Non-pigmented ciliary epithelial cell (primary cell): Measurements from ENCODE around the gene RASSF10.

Experiments used
- DNase-seq: peaks from one replicate; pipeline ENCODE4 v3.0.0-alpha.2; 2010; ENCODE audit warnings: low read depth

RASSF10 gene

DNA sequence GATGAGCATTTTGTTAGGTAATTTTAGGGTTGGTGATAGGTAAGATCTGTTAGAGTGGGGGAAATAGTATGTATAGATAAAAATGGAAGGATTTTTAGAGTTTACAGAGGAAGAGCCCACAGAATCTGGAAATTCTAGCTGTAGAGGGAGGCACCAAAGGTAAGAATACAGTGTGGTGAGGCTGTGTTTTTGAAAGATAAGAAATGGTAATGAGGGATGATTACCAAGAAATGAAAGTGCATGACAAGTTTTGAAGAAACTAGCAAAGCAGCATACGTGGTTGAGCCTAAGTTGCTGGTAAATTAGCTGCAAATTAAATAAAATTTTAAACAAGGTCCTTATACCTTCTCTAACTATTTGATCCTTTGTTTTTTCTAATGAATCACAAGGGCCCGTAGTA is 14.6 kb upstream of the RASSF10 start:
- DNase-seq: no peak

- no peak for DNase-seq
Observed at GRCh38 chr11:12995188-12995587, 13.9 kb upstream of the RASSF10 start.

DNA sequence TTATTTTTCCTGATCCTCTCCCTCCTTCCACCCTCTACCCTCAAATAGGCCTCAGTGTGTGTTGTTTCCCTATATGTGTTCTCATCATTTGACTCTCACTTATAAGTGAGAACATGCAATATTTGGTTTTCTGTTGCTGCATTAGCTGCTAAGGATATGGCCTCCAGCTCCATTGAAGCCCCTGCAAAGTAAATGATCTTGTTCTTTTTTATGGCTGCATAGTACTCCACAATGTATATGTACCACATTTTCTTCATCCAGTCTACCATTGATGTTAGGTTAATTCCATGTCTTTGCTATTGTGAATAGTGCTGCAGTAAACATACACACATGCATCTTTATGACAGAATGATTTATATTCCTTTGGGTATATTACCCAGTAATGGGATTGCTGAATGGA is 13.3 kb upstream of the RASSF10 start:
- DNase-seq: no peak

- DNase-seq: no peak
Observed at GRCh38 chr11:12997168-12997567, 11.9 kb upstream of the RASSF10 start.

DNA sequence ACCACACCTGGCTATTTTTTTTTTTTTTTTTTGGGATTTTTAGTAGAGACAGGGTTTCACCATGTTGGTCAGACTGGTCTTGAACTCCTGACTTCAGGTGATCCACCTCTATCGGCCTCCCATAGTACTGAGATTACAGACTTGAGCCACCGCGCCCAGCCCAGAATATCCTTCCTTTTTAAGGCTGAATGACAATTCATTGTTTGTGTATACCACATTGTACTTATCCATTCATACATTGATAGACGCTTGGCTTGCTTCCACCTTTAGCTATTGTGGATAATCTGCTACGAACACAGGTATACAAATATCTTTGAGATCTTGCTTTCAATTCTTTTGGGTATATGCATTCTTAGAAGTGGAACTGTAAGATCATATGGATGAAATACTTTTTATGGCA is 10.8 kb upstream of the RASSF10 start:
- no peak for DNase-seq

GRCh38 chr11:12999597-12999996 is 9.5 kb upstream of the RASSF10 start:
- DNase-seq: no peak

DNA sequence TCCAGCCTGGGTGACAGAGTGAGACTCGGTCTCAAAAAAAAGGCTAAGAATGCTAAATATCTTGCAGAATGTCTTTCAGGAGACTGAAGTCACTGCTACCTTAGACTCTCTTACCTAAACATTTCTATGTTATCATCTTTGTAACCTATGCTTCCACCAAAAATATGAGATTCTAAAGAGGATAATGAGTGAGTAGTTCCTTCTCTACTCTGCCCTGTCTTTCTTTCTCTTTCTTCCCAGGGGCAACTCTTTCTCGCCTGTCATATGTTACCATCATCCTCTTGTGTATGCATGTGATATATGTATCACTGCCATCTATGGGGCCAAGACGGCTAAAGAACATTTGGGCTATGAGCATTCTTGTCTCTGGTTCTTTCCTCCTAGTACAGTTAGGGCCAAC is 9.0 kb upstream of the RASSF10 start:
- DNase-seq: no peak

- DNase-seq: no peak
Observed at GRCh38 chr11:13000721-13001120, 8.4 kb upstream of the RASSF10 start.

GRCh38 chr11:13003736-13004493 is 5.2 kb upstream of the RASSF10 start:
- peak; percentile 4 for DNase-seq

DNA sequence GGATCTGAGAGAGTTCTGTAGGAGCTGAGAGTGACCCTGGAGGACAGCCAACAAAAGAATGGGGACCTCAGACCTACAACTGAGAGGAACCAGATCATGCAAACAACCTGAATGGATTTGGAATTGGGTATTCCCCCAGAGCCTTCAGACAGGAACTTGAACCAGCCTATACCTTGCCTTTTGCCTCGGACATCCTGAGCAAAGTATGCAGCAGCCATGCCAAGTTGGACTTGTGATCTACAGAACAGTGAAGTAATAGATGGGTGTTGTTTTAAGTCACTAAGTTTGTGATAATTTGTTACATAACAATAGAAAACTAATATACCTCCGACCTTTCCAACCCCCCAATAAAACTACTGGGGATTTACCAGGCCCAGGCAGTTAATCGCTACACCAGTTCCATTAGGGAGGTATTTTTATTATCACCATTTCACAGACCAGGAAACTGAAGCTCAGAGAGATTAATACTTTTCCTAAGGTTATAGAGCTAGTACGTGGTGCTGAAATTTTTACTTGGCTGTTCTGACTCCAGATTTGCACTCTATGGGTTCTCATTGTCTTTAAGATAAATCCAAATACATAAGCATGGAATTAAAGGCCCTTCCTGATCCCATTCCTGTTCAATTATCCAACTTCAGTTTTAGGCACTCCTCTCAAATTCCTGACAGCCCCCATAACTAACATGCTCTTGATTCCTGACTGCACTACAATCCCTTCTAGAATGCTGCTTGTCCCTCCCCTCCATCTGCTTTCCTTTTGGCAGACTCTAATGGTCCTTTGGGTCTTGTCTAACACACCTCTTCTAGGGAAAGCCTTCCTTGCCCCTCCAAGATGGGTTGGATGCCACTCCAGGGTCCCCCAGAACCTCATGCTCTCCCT is 1.7 kb upstream of the RASSF10 start:
- DNase-seq: no peak

GRCh38 chr11:13008061-13008435 is 1.1 kb upstream of the RASSF10 start:
- no peak for DNase-seq

DNA sequence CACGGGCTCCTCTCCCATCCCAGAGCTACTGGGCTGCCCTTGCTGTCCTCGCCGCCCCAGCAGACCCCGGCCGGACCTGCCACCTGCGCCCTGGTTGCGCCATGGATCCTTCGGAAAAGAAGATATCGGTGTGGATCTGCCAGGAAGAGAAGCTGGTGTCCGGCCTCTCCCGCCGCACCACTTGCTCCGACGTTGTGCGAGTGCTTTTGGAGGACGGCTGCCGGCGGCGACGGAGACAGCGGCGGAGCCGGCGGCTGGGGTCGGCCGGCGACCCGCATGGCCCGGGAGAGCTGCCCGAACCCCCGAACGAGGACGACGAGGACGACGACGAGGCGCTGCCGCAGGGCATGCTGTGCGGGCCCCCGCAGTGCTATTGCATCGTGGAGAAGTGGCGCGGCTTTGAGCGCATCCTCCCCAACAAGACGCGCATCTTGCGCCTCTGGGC is 382 bp downstream of the RASSF10 start:
- no peak for DNase-seq

GRCh38 chr11:13009921-13010748 is 1.0 kb downstream of the RASSF10 start:
- no peak for DNase-seq

GRCh38 chr11:13010749-13011465 is 1.8 kb downstream of the RASSF10 start:
- no peak for DNase-seq

DNA sequence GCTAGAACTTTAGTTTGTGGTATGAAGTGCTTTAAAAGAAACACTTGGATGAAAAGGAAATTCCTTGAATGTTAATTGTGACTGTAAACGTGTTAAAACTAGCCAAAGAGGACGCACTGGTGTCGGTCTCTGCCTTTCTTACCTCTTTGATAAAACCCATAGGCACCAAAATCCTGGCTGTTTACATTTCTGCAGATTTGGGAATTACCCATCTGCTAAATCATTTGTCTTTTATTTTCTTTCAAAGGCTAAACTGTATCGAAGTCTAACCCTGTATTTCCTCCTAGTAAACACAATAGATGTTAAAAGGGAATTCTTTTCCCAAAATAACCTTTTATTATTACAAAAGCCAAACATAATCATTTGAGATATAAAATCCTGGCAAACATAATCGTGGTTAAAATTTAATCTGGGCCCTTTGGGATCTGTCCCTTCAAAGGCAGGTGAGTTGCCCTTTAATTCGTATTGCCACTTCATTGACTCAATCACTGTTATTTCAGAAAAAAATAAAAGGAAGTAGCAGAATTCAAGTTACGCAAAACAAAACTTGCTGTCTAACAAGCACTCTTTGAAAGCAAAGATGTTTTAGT is 2.4 kb downstream of the RASSF10 start:
- no peak for DNase-seq

DNA sequence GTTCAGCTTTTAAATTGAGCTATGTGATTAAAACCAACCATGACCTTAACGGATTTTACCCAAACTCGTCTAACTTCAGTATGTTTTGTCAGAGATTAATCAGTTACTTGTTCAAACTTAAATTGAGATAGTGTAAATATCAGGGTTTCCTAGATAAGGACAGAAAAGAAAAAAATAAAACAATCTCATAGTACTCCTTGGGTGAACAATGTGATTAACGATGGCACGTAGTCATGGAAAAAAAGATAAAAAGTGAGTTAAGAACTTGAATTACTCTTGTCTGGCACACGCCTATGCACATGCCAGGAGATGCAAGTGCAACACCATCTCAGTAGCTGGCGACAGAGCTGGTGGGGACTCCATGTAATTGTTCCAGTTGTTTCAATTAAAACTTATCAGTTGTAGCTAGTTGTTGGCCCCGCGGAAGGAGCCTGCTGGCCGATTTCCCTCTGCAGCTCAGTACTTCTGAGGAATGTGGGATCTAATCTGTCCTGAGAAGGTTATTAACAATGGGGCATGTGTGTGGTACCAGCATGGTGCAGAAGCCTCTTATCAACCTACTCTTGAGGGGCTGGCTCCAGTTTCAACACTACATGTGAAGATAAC is 3.0 kb downstream of the RASSF10 start:
- no peak for DNase-seq

DNA sequence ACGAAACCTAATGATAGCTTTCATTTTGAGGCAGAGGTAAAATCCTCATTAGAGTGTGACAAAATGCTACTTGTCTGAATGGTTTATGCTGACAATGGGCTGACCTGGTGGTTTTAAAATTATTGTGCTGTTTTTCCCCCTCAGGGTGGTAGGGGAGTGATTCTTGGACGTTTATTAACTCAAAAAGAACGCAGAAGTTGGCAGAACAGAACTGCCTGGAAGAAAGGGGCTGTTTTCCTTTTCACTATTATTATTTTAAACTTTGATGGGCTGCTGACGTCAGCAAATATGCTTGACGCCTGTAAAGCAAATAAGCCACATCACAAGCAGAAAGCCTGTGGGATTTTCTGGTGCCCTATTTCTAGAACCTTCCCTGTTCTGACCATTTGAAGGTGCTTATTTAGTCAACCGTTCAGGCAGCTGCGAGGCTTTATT is 4.0 kb downstream of the RASSF10 start:
- DNase-seq: no peak

GRCh38 chr11:13015753-13016152 is 6.6 kb downstream of the RASSF10 start:
- no peak for DNase-seq

DNA sequence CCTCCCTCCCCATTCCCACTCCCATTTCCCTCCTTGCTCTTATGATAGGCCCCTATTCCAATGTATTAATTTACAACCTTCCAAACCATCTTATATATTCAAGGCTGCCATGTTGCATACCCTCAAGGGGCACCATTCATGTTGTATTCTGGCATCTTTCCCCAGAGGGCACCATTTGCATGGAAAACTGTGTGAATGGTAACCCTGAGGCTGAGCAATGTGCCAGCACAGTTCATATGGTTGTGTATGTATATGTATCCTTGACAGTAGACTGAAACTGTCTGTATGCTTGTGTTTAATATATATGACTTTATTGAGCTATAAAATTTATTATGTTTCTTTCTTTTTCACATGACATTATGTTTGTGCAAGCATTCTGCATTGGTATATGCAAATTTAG is 7.3 kb downstream of the RASSF10 start:
- DNase-seq: no peak

- no peak for DNase-seq
Observed at GRCh38 chr11:13019313-13019712, 10.2 kb downstream of the RASSF10 start.

DNA sequence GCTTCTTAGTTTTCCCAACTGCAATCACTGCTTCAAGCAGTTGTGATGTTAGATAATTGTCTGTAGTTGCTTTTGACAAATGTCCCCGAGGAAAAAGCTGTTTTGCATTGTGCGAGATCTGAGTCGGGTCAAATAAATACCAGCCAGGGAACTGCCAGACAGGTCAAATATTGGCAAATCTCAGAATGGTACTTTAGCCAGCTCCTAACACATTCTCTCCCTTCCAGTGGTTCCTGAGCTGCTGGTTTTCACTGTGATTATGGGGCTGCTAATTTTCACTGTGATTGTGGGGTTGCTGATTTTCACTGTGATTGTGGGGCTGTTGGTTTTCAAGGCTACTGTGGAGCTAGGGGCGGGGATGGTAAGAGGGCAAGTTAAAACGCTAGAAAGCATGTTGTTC is 14.3 kb downstream of the RASSF10 start:
- DNase-seq: no peak
